H9 (cell line): Measurements from ENCODE around the gene CNTD1. TPM values are rescaled to one million over a fixed set of nuclear protein-coding genes. Genes with fewer than 3 reads are reported as not detected.

Experiments
- DNase-seq: peaks from one replicate; pipeline ENCODE4 v3.0.0-alpha.2; 2017
- H2AFZ ChIP-seq: one replicate; pipeline ENCODE4 v1.6.1; 2013; ENCODE audit warnings: mild to moderate bottlenecking, low read length, control low read depth, moderate library complexity
- H2AK5ac ChIP-seq: 2 replicates; pipeline ENCODE4 v1.6.1; 2013; ENCODE audit warnings: low read length, control low read depth, mixed read lengths; ENCODE audit not compliant: insufficient read length
- H2BK120ac ChIP-seq: one replicate; pipeline ENCODE4 v1.6.1; 2013; ENCODE audit warnings: low read depth, mild to moderate bottlenecking, low read length, control low read depth, inconsistent platforms; ENCODE audit not compliant: poor library complexity, severe bottlenecking
- H2BK12ac ChIP-seq: 2 replicates; pipeline ENCODE4 v1.6.1; 2013; ENCODE audit warnings: low read length, control low read depth, mixed read lengths, low read depth; ENCODE audit not compliant: insufficient read length
- H2BK15ac ChIP-seq: 2 replicates; pipeline ENCODE4 v1.6.1; 2013; ENCODE audit warnings: low read depth, low read length, control low read depth
- H2BK20ac ChIP-seq: one replicate; pipeline ENCODE4 v1.6.1; 2013; ENCODE audit warnings: low read depth, mild to moderate bottlenecking, low read length, control low read depth, inconsistent platforms; ENCODE audit not compliant: poor library complexity, severe bottlenecking
- H2BK5ac ChIP-seq: 2 replicates; pipeline ENCODE4 v1.6.1; 2013; ENCODE audit warnings: low read length, control low read depth, mixed read lengths; ENCODE audit not compliant: insufficient read length
- H3K14ac ChIP-seq: 2 replicates; pipeline ENCODE4 v1.6.1; 2013; ENCODE audit warnings: low read length, control low read depth; ENCODE audit not compliant: insufficient read depth
- H3K18ac ChIP-seq: 2 replicates; pipeline ENCODE4 v1.6.1; 2013; ENCODE audit warnings: low read depth, mild to moderate bottlenecking, mixed read lengths, low read length, control low read depth; ENCODE audit not compliant: insufficient read length
- H3K23ac ChIP-seq: 2 replicates; pipeline ENCODE4 v1.6.1; 2013; ENCODE audit warnings: low read length, control low read depth, mixed read lengths, low read depth; ENCODE audit not compliant: insufficient read length
- H3K23me2 ChIP-seq: 2 replicates; pipeline ENCODE4 v1.6.1; 2013; ENCODE audit warnings: low read depth, mild to moderate bottlenecking, mixed read lengths, low read length, control low read depth; ENCODE audit not compliant: insufficient read length, poor library complexity, severe bottlenecking
- H3K27ac ChIP-seq: 2 replicates; pipeline ENCODE4 v1.5.1; 2013; ENCODE audit warnings: low read length, control low read depth, mixed read lengths, low read depth; ENCODE audit not compliant: insufficient read length
- H3K27me3 ChIP-seq: 2 replicates; pipeline ENCODE4 v1.6.1; 2013; ENCODE audit warnings: low read length, control low read depth, inconsistent platforms; ENCODE audit not compliant: insufficient read depth
- H3K4ac ChIP-seq: 2 replicates; pipeline ENCODE4 v1.6.1; 2013; ENCODE audit warnings: low read depth, mild to moderate bottlenecking, control low read depth, inconsistent platforms, low read length, moderate library complexity
- H3K4me1 ChIP-seq: 2 replicates; pipeline ENCODE4 v1.6.1; 2013; ENCODE audit warnings: low read length, control low read depth, inconsistent platforms; ENCODE audit not compliant: insufficient read depth
- H3K4me2 ChIP-seq: 2 replicates; pipeline ENCODE4 v1.6.1; 2013; ENCODE audit warnings: low read length, control low read depth, mixed read lengths; ENCODE audit not compliant: insufficient read length, insufficient read depth
- H3K56ac ChIP-seq: 2 replicates; pipeline ENCODE4 v1.6.1; 2013; ENCODE audit warnings: low read depth, mild to moderate bottlenecking, mixed read lengths, low read length, control low read depth; ENCODE audit not compliant: insufficient read length
- H3K79me1 ChIP-seq: 2 replicates; pipeline ENCODE4 v1.6.1; 2013; ENCODE audit warnings: low read depth, mild to moderate bottlenecking, moderate library complexity, low read length, control low read depth, inconsistent platforms; ENCODE audit not compliant: insufficient read depth, poor library complexity, severe bottlenecking
- H3K79me2 ChIP-seq: 2 replicates; pipeline ENCODE4 v1.6.1; 2013; ENCODE audit warnings: low read length, control low read depth, inconsistent platforms; ENCODE audit not compliant: insufficient read depth
- H3K9ac ChIP-seq: 2 replicates; pipeline ENCODE4 v1.6.1; 2013; ENCODE audit warnings: low read length, control low read depth, mixed read lengths; ENCODE audit not compliant: insufficient read length; ENCODE audit errors: extremely low read depth
- H3K9me3 ChIP-seq: one replicate; pipeline ENCODE4 v1.6.1; 2013; ENCODE audit warnings: low read depth, low read length, inconsistent platforms; ENCODE audit not compliant: control insufficient read depth
- H3T11ph ChIP-seq: one replicate; pipeline ENCODE4 v1.6.1; 2013; ENCODE audit warnings: mild to moderate bottlenecking, low read length, control low read depth, inconsistent platforms
- H4K20me1 ChIP-seq: one replicate; pipeline ENCODE4 v1.6.1; 2013; ENCODE audit not compliant: control insufficient read depth, insufficient read length, insufficient read depth
- H4K5ac ChIP-seq: 2 replicates; pipeline ENCODE4 v1.6.1; 2013; ENCODE audit warnings: low read depth, mild to moderate bottlenecking, mixed read lengths, low read length, control low read depth; ENCODE audit not compliant: insufficient read length
- H4K8ac ChIP-seq: replicated peaks from 2 replicates; pipeline ENCODE4 v1.6.1; 2013; ENCODE audit warnings: low read length, control low read depth, mixed read lengths, low read depth; ENCODE audit not compliant: insufficient read length
- H4K91ac ChIP-seq: 2 replicates; pipeline ENCODE4 v1.6.1; 2013; ENCODE audit warnings: low read depth, mild to moderate bottlenecking, moderate library complexity, mixed read lengths, low read length, control low read depth; ENCODE audit not compliant: insufficient read length
- H3K27ac Mint-ChIP-seq, 3 experiments: 2 replicates in 2 of 3; 3 replicates in 1 of 3; pipeline ENCODE4 v1.8.0; 2020 to 2021; ENCODE audit warnings: mixed read lengths in 3 of 3, mild to moderate bottlenecking in 1 of 3, moderate library complexity in 1 of 3
- H3K27me3 Mint-ChIP-seq: 2 replicates; pipeline ENCODE4 v1.8.0; 2021; ENCODE audit warnings: low read depth, mild to moderate bottlenecking, moderate library complexity, mixed read lengths
- H3K36me3 Mint-ChIP-seq, 3 experiments: 2 replicates in 2 of 3; 3 replicates in 1 of 3; pipeline ENCODE4 v1.8.0; 2020 to 2021; ENCODE audit warnings: low read depth in 3 of 3, mixed read lengths in 3 of 3; ENCODE audit not compliant: insufficient read depth in 1 of 3
- H3K4me1 Mint-ChIP-seq, 2 experiments: 2 replicates each; pipeline ENCODE4 v1.8.0; 2020; ENCODE audit warnings: mixed read lengths in 2 of 2
- H3K4me3 Mint-ChIP-seq, 2 experiments: 2 replicates in 1 of 2; 3 replicates in 1 of 2; pipeline ENCODE4 v1.8.0; 2020 to 2021; ENCODE audit warnings: mild to moderate bottlenecking in 2 of 2, mixed read lengths in 2 of 2, moderate library complexity in 1 of 2
- H3K9me3 Mint-ChIP-seq, 2 experiments: 2 replicates in 1 of 2; 3 replicates in 1 of 2; pipeline ENCODE4 v1.8.0; 2020; ENCODE audit warnings: mild to moderate bottlenecking in 2 of 2, mixed read lengths in 2 of 2, moderate library complexity in 1 of 2
- CTCF ChIP-seq: fragments of 200-600 bp; sonication (generic); conservative IDR thresholded peaks from 3 replicates; pipeline ENCODE4 v1.8.0; 2021; ENCODE audit warnings: antibody characterized with exemption, mild to moderate bottlenecking
- total RNA-seq: library from RNA; stranded (reverse); gene quantifications from 2 replicates; pipeline ENCODE4 v1.2.1, GENCODE V29; 2021

CNTD1 gene
- total RNA-seq, 1 experiment from 2014 or later: not detected

DNA sequence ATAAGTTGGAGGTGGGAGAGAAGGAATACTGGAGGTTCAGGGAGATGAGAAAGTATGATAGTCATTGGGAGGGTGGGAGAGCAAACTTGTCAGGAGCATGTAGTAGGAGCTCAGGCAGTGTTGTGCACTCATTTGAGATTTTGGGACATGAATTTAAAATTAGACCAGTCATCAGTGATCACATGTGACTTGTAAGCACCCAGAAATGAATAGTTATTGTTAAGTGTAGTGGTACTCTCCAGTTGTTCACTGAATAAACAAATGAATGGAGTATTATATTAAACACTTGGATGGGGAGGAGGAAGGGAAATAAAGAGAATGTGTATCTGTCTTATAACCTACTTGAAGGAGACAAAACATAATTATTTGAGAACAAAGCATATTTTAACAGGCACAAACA, 32.3 kb downstream of the CNTD1 start:
- peaks cover 3% of the 10 kb centered on the region for H3K79me1 ChIP-seq
- no peak overlapping the region for H4K8ac ChIP-seq
- H3T11ph ChIP-seq: no peak overlapping the region
- H3K27me3 ChIP-seq: no peaks in the 10 kb centered on the region
- no peaks in the 10 kb centered on the region for H4K20me1 ChIP-seq
- no peak for DNase-seq
- H3K9me3 ChIP-seq: no peaks in the 10 kb centered on the region
- Mint-ChIP-seq H3K4me1 (peaks cover 14 to 17% of the 10 kb centered on the region in 2 experiments), H3K4me3 (no peak overlapping the region), H3K9me3 (no peaks in the 10 kb centered on the region; a peak in 1 of 5 replicates), H3K27me3 (peaks cover 20% of the 10 kb centered on the region), H3K36me3 (peaks cover 8 to 24% (median 22%) of the 10 kb centered on the region in 3 experiments; a peak in 6 of 7 replicates), H3K27ac (no peak overlapping the region)
- no peak overlapping the region for H3K27ac ChIP-seq
- no peak overlapping the region for H2BK5ac ChIP-seq
- H3K9ac ChIP-seq: no peak overlapping the region
- H3K18ac ChIP-seq: no peak overlapping the region
- H3K4me1 ChIP-seq: no peaks in the 10 kb centered on the region
- H2BK15ac ChIP-seq: no peak overlapping the region
- no peak overlapping the region for H3K23ac ChIP-seq
- H3K56ac ChIP-seq: no peak overlapping the region
- H2AK5ac ChIP-seq: no peak overlapping the region
- H2BK20ac ChIP-seq: no peak overlapping the region
- H4K91ac ChIP-seq: no peak overlapping the region
- H3K14ac ChIP-seq: no peak overlapping the region
- H2AFZ ChIP-seq: no peak overlapping the region
- H3K23me2 ChIP-seq: peaks cover 9% of the 10 kb centered on the region
- H3K4me2 ChIP-seq: no peak overlapping the region
- no peak for TF ChIP-seq CTCF
- H4K5ac ChIP-seq: no peak overlapping the region
- H2BK12ac ChIP-seq: no peak overlapping the region
- peaks cover 5% of the 10 kb centered on the region; the same call in 1 of the 2 replicates for H3K79me2 ChIP-seq
- no peak overlapping the region for H2BK120ac ChIP-seq
- H3K4ac ChIP-seq: no peak overlapping the region
